Neutrophil (primary cell): ENCODE measurements around the gene SYCP2L.
"Not testable (repeated sequence)": the region's sequence is repeated elsewhere in the genome, so short reads cannot be mapped to it uniquely, and the experiment has no call there.

Source experiments
- H3K27ac ChIP-seq: fragments of 200-600 bp; sonication (generic); 2 replicates; pipeline ENCODE4 v1.5.1; 2016; ENCODE audit warnings: mild to moderate bottlenecking, moderate library complexity
- H3K27me3 ChIP-seq: fragments of 200-600 bp; sonication (generic); 2 replicates; pipeline ENCODE4 v1.6.0; 2016; ENCODE audit warnings: mild to moderate bottlenecking
- H3K36me3 ChIP-seq: fragments of 200-600 bp; sonication (generic); 2 replicates; pipeline ENCODE4 v1.5.1; 2017
- H3K4me1 ChIP-seq, 2 experiments: fragments of 200-600 bp in 1 of 2; sonication (generic) in 1 of 2; 1 replicate in 1 of 2; 2 replicates in 1 of 2; pipeline versions ENCODE4 v1.5.1 to v1.6.1; 2013 to 2016; ENCODE audit warnings: low read depth in 1 of 2, low read length in 1 of 2, mild to moderate bottlenecking in 1 of 2, moderate library complexity in 1 of 2; ENCODE audit not compliant: control insufficient read depth in 1 of 2, insufficient read depth in 1 of 2
- H3K4me3 ChIP-seq, 2 experiments: fragments of 200-600 bp in 1 of 2; sonication (generic) in 1 of 2; 1 replicate in 1 of 2; 2 replicates in 1 of 2; pipeline ENCODE4 v1.5.1; 2013 to 2016; ENCODE audit warnings: low read depth in 1 of 2, low read length in 1 of 2, mild to moderate bottlenecking in 1 of 2, moderate library complexity in 1 of 2
- H3K9me3 ChIP-seq: fragments of 200-600 bp; sonication (generic); 2 replicates; pipeline ENCODE4 v1.5.1; 2016
- TF ChIP-seq, protein P1 (sequence below): fragments of 200-600 bp; sonication (generic); IDR thresholded peaks from 2 replicates; pipeline ENCODE4 v1.5.1; 2016; ENCODE audit warnings: antibody characterized with exemption

Gene SYCP2L

DNA sequence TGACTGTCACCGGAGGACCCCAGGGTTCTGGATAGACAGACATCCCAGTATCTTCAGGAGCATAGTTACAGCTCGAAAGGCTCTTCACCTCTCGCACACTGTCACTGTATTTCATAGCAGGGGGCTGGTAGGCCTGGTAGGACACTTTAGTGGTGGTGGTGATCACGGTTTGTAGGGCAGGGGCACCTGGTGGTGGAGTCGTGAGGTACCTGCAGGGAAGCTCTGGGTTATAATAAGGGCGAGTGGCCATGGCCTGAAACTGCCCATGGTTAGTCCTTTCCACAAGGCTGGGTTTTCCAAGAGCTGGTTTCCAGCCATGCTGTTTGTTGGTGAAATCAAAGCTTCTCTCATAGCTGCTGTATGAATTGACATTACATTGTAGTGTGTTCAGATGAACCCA, 12.6 kb upstream of the SYCP2L start:
- TF ChIP-seq, protein P1, sequence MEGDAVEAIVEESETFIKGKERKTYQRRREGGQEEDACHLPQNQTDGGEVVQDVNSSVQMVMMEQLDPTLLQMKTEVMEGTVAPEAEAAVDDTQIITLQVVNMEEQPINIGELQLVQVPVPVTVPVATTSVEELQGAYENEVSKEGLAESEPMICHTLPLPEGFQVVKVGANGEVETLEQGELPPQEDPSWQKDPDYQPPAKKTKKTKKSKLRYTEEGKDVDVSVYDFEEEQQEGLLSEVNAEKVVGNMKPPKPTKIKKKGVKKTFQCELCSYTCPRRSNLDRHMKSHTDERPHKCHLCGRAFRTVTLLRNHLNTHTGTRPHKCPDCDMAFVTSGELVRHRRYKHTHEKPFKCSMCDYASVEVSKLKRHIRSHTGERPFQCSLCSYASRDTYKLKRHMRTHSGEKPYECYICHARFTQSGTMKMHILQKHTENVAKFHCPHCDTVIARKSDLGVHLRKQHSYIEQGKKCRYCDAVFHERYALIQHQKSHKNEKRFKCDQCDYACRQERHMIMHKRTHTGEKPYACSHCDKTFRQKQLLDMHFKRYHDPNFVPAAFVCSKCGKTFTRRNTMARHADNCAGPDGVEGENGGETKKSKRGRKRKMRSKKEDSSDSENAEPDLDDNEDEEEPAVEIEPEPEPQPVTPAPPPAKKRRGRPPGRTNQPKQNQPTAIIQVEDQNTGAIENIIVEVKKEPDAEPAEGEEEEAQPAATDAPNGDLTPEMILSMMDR: no peak
- Histone ChIP-seq H3K36me3 (no peaks in the 10 kb centered on the region), H3K4me3 (no peak overlapping the region), H3K4me1 (no peaks in the 10 kb centered on the region), H3K27me3 (peaks cover 43% of the 10 kb centered on the region), H3K27ac (no peak overlapping the region), H3K9me3 (no peaks in the 10 kb centered on the region)

DNA sequence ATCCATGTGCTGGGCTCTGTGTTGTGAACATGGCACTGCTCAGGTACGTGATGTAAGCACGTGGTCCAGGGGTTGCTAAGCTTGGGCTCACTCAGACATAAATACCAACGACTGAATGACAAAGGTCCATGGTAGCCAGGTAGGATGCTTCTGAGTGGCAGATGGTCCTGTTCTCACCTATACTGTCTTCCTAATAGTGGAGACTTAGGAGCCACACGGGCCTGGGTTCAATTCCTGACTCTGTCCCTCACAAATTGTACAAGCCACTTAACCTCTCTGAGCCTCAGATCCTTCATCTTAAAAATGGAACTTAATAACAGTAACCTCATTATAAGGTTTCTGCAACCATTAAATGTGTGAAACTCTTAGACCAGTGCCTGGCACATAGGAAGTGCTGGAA, 11.8 kb upstream of the SYCP2L start:
- TF ChIP-seq, protein P1: no peak

DNA sequence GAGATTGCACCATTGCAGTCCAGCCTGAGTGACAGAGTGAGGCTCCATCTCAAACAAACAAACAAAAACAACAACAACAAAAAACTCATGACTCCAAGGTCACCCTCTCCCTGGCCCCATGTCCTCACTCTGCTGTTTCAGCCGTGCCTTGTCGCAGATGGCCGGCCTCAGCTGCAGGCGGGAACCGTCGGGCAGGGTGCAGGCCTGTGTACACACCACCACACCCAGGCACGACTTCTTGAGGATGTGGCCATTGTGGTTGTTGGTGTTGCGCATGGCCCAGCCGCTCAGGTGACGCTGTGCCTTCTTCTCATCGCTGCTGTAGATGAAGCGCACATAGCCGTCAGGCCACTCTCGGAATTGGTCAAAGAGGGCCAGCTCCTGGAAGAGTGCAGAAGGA, 9.8 kb upstream of the SYCP2L start:
- Histone ChIP-seq H3K36me3 (no peaks in the 10 kb centered on the region), H3K9me3 (no peaks in the 10 kb centered on the region), H3K27me3 (peaks cover 72% of the 10 kb centered on the region), H3K4me3 (no peak overlapping the region), H3K27ac (no peak overlapping the region), H3K4me1 (no peaks in the 10 kb centered on the region)
- TF ChIP-seq, protein P1: no peak

More for the DNA sequence above, 11.8 kb upstream of the SYCP2L start:
- Histone ChIP-seq H3K9me3 (no peaks in the 10 kb centered on the region), H3K27me3 (peaks cover 52% of the 10 kb centered on the region), H3K4me1 (no peaks in the 10 kb centered on the region), H3K27ac (no peak overlapping the region), H3K36me3 (no peaks in the 10 kb centered on the region), H3K4me3 (no peak overlapping the region)

DNA sequence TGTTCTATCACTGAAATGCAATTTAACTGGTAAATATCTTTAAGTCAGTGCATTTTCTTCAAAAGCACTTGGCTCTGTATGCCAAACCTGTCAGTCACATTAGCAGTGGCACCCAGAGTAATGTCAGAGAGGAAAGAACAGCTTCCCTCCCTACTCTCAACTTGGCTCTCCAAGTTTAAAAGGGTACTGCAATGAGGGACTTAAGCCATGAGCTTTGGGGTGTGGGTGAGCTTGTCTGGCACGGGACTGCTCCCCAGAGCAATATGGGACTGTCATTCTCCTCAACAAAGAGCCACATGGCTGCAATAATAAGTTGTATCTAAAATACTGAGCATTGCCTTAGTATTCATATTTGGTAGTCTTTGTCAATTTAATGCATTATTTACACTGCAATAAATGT, 9.0 kb upstream of the SYCP2L start:
- Histone ChIP-seq H3K36me3 (no peaks in the 10 kb centered on the region), H3K9me3 (no peaks in the 10 kb centered on the region), H3K27ac (no peak overlapping the region), H3K4me3 (no peak overlapping the region), H3K4me1 (no peaks in the 10 kb centered on the region), H3K27me3 (peaks cover 72% of the 10 kb centered on the region)
- TF ChIP-seq, protein P1: no peak

DNA sequence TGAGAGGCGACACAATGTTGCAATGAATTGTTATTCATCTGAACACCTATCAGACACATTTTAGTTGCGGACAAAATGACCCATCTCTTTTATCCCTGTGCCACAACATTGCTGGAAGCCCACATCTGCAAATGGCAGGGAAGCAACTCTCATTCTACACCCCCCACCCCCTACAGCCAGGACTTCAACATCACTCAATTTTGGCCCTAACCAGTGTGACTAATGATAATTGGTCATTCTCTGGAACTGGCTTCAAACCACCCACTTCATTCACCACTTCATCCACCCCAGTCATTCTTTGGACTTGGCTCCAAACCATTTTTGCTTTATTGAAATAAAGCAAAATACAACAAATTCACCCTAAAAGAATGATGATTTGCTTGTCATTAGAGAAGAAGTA, 6.5 kb upstream of the SYCP2L start:
- Histone ChIP-seq H3K27ac (no peak overlapping the region), H3K9me3 (no peaks in the 10 kb centered on the region), H3K4me3 (no peak overlapping the region), H3K4me1 (no peaks in the 10 kb centered on the region), H3K27me3 (peaks cover 85% of the 10 kb centered on the region), H3K36me3 (no peaks in the 10 kb centered on the region)
- TF ChIP-seq, protein P1: no peak

DNA sequence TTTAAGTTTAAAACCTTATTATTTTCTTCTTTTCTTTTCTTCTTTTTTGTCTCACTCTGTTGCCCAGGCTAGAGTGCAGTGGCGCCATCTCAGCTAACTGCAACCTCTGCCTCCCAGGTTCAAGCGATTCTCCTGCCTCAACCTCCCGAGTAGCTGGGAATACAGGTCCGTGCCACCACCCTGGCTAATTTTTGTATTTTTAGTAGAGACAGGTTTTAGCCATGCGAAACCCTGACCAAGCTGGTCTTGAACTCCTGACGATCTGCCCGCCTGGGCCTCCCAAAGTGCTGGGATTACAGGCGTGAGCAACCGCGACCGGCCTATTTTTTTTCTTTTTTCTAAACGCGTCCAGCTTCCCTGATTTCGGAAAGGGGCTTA, 4.6 kb upstream of the SYCP2L start:
- H3K27me3 ChIP-seq: peaks cover 100% of the 10 kb centered on the region
- not testable (repeated sequence) for H3K9me3 ChIP-seq, H3K36me3 ChIP-seq, H3K4me3 ChIP-seq, H3K27ac ChIP-seq, H3K4me1 ChIP-seq
